Esophagus squamous epithelium (tissue), 5 donors: ENCODE data around the gene PPP3CA. TPM values are rescaled to one million over a fixed set of nuclear protein-coding genes. Genes with fewer than 3 reads are reported as not detected.
"Not testable (repeated sequence)": the region's sequence is repeated elsewhere in the genome, so short reads cannot be mapped to it uniquely, and the experiment has no call there.

Experiments used
- DNase-seq: peaks from one replicate; lab custom pipeline; 2025; lab: John Stamatoyannopoulos, UW
- H3K27ac ChIP-seq, 4 donors: fragments of 200-600 bp; sonication (generic); one replicate each; pipeline ENCODE4 v1.5.1; 2016 to 2019; ENCODE audit warnings: mild to moderate bottlenecking in 1 of 4
- H3K27me3 ChIP-seq, 4 donors: fragments of 200-600 bp; sonication (generic); 1 replicate in 3 of 4; 2 replicates in 1 of 4; pipeline versions ENCODE4 v1.5.1 to v1.6.0; 2017 to 2021; ENCODE audit warnings: antibody characterized with exemption in 1 of 4
- H3K36me3 ChIP-seq, 3 donors: fragments of 200-600 bp; sonication (generic); one replicate each; pipeline ENCODE4 v1.5.1; 2016 to 2019
- H3K4me1 ChIP-seq, 3 donors: fragments of 200-600 bp; sonication (generic); one replicate each; pipeline ENCODE4 v1.5.1; 2017 to 2019
- H3K4me3 ChIP-seq, 4 donors: fragments of 200-600 bp; sonication (generic); 1 replicate in 3 of 4; 2 replicates in 1 of 4; pipeline ENCODE4 v1.5.1; 2016 to 2019; ENCODE audit warnings: mild to moderate bottlenecking in 2 of 4, moderate library complexity in 1 of 4
- H3K9me3 ChIP-seq, 3 donors: fragments of 200-600 bp; sonication (generic); one replicate each; pipeline ENCODE4 v1.5.1; 2016 to 2019
- POLR2A ChIP-seq, 4 donors: fragments of 450-650 bp; IDR thresholded peaks; one replicate each; pipeline ENCODE4 v1.6.1; 2017; ENCODE audit warnings: antibody characterized with exemption in 4 of 4, mild to moderate bottlenecking in 4 of 4, moderate library complexity in 3 of 4
- WGBS, 2 donors: methylation state at CpG; one replicate each; pipeline ENCODE4 v1.1.5; 2018; 5-methylcytosine and 5-hydroxymethylcytosine counted together
- intact Hi-C: fragments of 100-400 bp; cut with DNase I; formaldehyde crosslinking; loops from one replicate; pipeline ENCODE4 v1.15.0; 2022
- total RNA-seq, 4 donors: library from RNA; depleted of rRNA; stranded (reverse); fragments of >200 nt; gene quantifications; one replicate each; pipeline ENCODE4 v1.1.0, GENCODE V29; 2016
- TF ChIP-seq, protein P1 (sequence below), 6 experiments: fragments of 450-650 bp in 4 of 6; fragments of 200-600 bp in 2 of 6; sonication (generic) in 2 of 6; IDR thresholded peaks; one replicate each; pipeline ENCODE4 v1.5.1; 2016 to 2019; ENCODE audit warnings: antibody characterized with exemption in 6 of 6, mild to moderate bottlenecking in 4 of 6, moderate library complexity in 4 of 6
- donor health status: DM: yes; HTN: yes; CAD: no.

The PPP3CA gene
- total RNA-seq, 4 donors from 2014 or later = 13.3 to 25.7 (median 17.5) TPM

DNA sequence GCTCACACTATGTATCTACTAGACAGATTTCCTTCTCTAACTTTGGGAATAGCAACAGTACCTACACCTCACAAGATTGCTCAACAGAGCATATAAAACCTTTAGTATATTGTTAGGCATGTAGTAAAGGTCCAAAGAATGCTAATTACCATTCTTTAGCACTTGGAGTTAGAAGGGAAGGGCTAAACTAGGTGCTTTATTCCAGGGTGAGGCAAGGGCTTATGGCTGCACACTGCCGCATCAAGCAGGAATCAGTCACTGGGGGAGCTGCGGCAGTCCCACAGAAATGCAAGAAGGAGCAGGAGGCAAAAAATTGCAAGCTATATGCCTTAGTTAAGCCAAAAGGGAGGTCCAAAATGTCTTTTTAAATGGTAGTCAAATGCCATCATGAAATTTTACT lies 162.7 kb downstream of the PPP3CA start:
- Histone ChIP-seq H3K36me3 (peaks cover 0 to 6% (median 0%) of the 10 kb centered on the region in 3 donors), H3K4me3 (no peak overlapping the region), H3K4me1 (peaks cover 0 to 15% (median 0%) of the 10 kb centered on the region in 3 donors), H3K27ac (no peak overlapping the region), H3K27me3 (no peaks in the 10 kb centered on the region), H3K9me3 (no peaks in the 10 kb centered on the region)
- no peak for DNase-seq
- WGBS, 2 donors = 95 to 100% methylated on average over 2 of the region's 2 CpGs
- intact Hi-C loops = loop anchor here (10.0 kb wide), 1 partner anchor 160 kb away; the partner anchor contains the start of gene PPP3CA
- no peak for TF ChIP-seq POLR2A (IDR thresholded peaks at IDR 0.05)
- TF ChIP-seq, protein P1, sequence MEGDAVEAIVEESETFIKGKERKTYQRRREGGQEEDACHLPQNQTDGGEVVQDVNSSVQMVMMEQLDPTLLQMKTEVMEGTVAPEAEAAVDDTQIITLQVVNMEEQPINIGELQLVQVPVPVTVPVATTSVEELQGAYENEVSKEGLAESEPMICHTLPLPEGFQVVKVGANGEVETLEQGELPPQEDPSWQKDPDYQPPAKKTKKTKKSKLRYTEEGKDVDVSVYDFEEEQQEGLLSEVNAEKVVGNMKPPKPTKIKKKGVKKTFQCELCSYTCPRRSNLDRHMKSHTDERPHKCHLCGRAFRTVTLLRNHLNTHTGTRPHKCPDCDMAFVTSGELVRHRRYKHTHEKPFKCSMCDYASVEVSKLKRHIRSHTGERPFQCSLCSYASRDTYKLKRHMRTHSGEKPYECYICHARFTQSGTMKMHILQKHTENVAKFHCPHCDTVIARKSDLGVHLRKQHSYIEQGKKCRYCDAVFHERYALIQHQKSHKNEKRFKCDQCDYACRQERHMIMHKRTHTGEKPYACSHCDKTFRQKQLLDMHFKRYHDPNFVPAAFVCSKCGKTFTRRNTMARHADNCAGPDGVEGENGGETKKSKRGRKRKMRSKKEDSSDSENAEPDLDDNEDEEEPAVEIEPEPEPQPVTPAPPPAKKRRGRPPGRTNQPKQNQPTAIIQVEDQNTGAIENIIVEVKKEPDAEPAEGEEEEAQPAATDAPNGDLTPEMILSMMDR (IDR thresholded peaks at IDR 0.05) = no peak

DNA sequence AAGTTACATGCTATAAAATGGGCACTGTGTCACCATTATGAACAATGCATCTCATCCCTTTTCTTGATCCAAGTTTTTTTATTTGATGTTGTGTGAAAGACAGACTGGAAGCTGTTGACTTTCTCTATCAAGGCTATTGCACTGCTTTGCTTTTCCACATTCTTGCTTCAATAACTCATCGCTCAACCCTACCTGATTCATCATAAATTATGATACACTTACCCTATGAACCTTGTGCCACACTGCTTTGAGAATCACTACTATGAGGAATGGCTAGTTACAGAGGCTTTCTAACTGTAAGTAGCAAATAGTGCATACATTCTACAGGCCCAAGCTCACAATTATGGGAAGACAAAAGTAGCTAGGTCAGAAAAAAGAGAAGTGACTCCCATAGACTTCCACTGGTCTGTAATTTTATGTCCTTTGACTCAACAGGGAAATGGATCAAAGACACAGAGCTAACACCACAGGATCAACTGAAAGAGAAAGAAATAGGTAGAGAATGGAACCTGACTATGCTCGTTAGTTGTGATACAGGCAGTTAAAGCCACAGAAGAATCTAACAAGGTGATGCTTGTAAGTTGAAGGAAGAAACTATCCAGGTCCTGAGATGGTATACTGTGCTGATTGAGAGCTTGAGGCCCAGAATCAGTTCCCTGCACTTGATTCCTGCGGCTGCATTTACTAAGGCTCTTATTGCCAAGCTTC lies 163.5 kb downstream of the PPP3CA start:
- WGBS, 2 donors = 90 to 91% methylated on average over 3 of the region's 3 CpGs
- Histone ChIP-seq H3K9me3 (no peaks in the 10 kb centered on the region), H3K27ac (no peak overlapping the region), H3K4me1 (peaks cover 0 to 15% (median 0%) of the 10 kb centered on the region in 3 donors), H3K27me3 (no peaks in the 10 kb centered on the region), H3K36me3 (peaks cover 0 to 6% (median 0%) of the 10 kb centered on the region in 3 donors), H3K4me3 (no peak overlapping the region)
- TF ChIP-seq POLR2A (IDR thresholded peaks at IDR 0.05) = no peak
- TF ChIP-seq, protein P1 (IDR thresholded peaks at IDR 0.05) = no peak
- DNase-seq = no peak
- intact Hi-C loops = loop anchor here (10.0 kb wide), 1 partner anchor 161 kb away; the partner anchor contains the start of gene PPP3CA

- Histone ChIP-seq H3K9me3 (no peaks in the 10 kb centered on the region), H3K27ac (no peak overlapping the region), H3K27me3 (no peaks in the 10 kb centered on the region), H3K36me3 (peaks cover 0 to 6% (median 0%) of the 10 kb centered on the region in 3 donors), H3K4me1 (peaks cover 0 to 13% (median 0%) of the 10 kb centered on the region in 3 donors), H3K4me3 (no peak overlapping the region)
- intact Hi-C loops = loop anchor here (10.0 kb wide), 1 partner anchor 162 kb away; the partner anchor contains the start of gene PPP3CA
- DNase-seq = no peak
- no peak for TF ChIP-seq POLR2A (IDR thresholded peaks at IDR 0.05)
- TF ChIP-seq, protein P1 (IDR thresholded peaks at IDR 0.05) = no peak
- 86 to 92% methylated on average over 2 of the region's 2 CpGs for WGBS, 2 donors
Observed at GRCh38 chr4:101183221-101183620, 164.1 kb downstream of the PPP3CA start.

- DNase-seq, H3K4me3 ChIP-seq, H3K27me3 ChIP-seq, H3K9me3 ChIP-seq, H3K27ac ChIP-seq, H3K36me3 ChIP-seq: not testable (repeated sequence)
- 93 to 100% methylated on average over 4 of the region's 4 CpGs for WGBS, 2 donors
- H3K4me1 ChIP-seq = peaks cover 0 to 12% (median 0%) of the 10 kb centered on the region in 3 donors
- intact Hi-C loops = loop anchor here (10.0 kb wide), 1 partner anchor 162 kb away; the partner anchor contains the start of gene PPP3CA
Observed at GRCh38 chr4:101182688-101183087, 164.6 kb downstream of the PPP3CA start.

DNA sequence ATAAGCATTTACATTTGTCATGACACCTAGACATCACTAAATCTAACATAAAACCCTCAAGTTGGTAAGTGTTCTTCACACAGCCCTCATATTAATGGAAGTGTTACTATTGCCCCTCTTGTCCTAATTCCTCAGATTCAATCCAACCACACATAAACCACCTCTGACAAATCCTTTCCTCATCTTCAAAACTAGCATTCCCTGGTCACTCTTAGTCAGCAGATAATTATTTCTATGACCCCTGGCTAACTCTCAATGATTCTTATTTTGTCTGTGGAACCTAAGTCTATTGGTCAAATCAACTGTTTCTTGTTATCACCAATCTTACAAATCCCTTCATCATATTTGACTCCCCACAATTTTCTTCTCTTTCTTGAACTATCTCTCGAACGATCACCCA lies 168.6 kb downstream of the PPP3CA start:
- DNase-seq = no peak
- no peak overlapping the region for H3K27ac ChIP-seq
- H3K9me3 ChIP-seq = no peaks in the 10 kb centered on the region
- 97 to 100% methylated on average over 2 of the region's 2 CpGs for WGBS, 2 donors
- H3K4me3 ChIP-seq = no peak overlapping the region
- no peaks in the 10 kb centered on the region for H3K27me3 ChIP-seq
- peaks cover 0 to 6% (median 0%) of the 10 kb centered on the region in 3 donors for H3K36me3 ChIP-seq
- H3K4me1 ChIP-seq = peaks cover 0 to 29% (median 0%) of the 10 kb centered on the region in 3 donors
- no peak for TF ChIP-seq POLR2A (IDR thresholded peaks at IDR 0.05)
- TF ChIP-seq, protein P1 (IDR thresholded peaks at IDR 0.05) = no peak
- intact Hi-C loops = no loop called here
